Esophagus muscularis mucosa (tissue), 4 donors: Measurements from ENCODE around the gene ENTPD3. TPM values are rescaled to one million over a fixed set of nuclear protein-coding genes. Genes with fewer than 3 reads are reported as not detected.

Experiments
- DNase-seq: peaks from one replicate; pipeline ENCODE4 v3.0.0-alpha.2; 2017; ENCODE audit errors: extremely low spot score
- H3K27ac ChIP-seq, 4 donors: fragments of 200-600 bp; sonication (generic); replicated peaks in 1 of 4; 1 replicate in 3 of 4; 2 replicates in 1 of 4; pipeline ENCODE4 v1.5.1; 2016 to 2019; ENCODE audit warnings: mild to moderate bottlenecking in 1 of 4
- H3K27me3 ChIP-seq, 4 donors: fragments of 200-600 bp; sonication (generic); one replicate each; pipeline versions ENCODE4 v1.5.1 to v1.6.0; 2016 to 2019
- H3K36me3 ChIP-seq, 4 donors: fragments of 200-600 bp; sonication (generic); one replicate each; pipeline ENCODE4 v1.5.1; 2016 to 2019
- H3K4me1 ChIP-seq, 4 donors: fragments of 200-600 bp; sonication (generic); one replicate each; pipeline ENCODE4 v1.5.1; 2016 to 2019
- H3K4me3 ChIP-seq, 4 donors: fragments of 200-600 bp; sonication (generic); 1 replicate in 2 of 4; 2 replicates in 2 of 4; pipeline ENCODE4 v1.5.1; 2016 to 2019; ENCODE audit warnings: mild to moderate bottlenecking in 4 of 4, moderate library complexity in 1 of 4
- H3K9me3 ChIP-seq, 4 donors: fragments of 200-600 bp; sonication (generic); 1 replicate in 3 of 4; 2 replicates in 1 of 4; pipeline ENCODE4 v1.5.1; 2016 to 2019
- EP300 ChIP-seq: sonication (generic); formaldehyde crosslinking; IDR thresholded peaks from one replicate; pipeline ENCODE4 v1.6.1; 2017; ENCODE audit warnings: antibody characterized with exemption
- POLR2A ChIP-seq: fragments of 450-650 bp; IDR thresholded peaks from one replicate; pipeline ENCODE4 v1.6.1; 2017; ENCODE audit warnings: antibody characterized with exemption, moderate library complexity, mild to moderate bottlenecking, low read depth
- POLR2AphosphoS5 ChIP-seq, 2 donors: sonication (generic); formaldehyde crosslinking; IDR thresholded peaks; one replicate each; pipeline ENCODE4 v1.6.1; 2017; ENCODE audit warnings: antibody characterized with exemption in 2 of 2
- WGBS: methylation state at CpG from one replicate; pipeline ENCODE4 v1.1.5; 2018; 5-methylcytosine and 5-hydroxymethylcytosine counted together
- intact Hi-C: fragments of 100-400 bp; cut with DNase I; formaldehyde crosslinking; loops from one replicate; pipeline ENCODE4 v1.15.1; 2023
- total RNA-seq, 4 donors: library from RNA; depleted of rRNA; stranded (reverse); fragments of >200 nt; gene quantifications; one replicate each; pipeline versions ENCODE4 v1.1.0 to v1.2.1, GENCODE V29; 2016
- TF ChIP-seq, protein P1 (sequence below), 3 experiments: fragments of 200-600 bp in 2 of 3; fragments of 450-650 bp in 1 of 3; sonication (generic) in 2 of 3; IDR thresholded peaks; one replicate each; pipeline ENCODE4 v1.5.1; 2017 to 2019; ENCODE audit warnings: antibody characterized with exemption in 3 of 3, mild to moderate bottlenecking in 2 of 3, moderate library complexity in 1 of 3

The ENTPD3 gene
- total RNA-seq, 4 donors from 2014 or later, result 1.7 to 3.6 (median 2.1) TPM

- intact Hi-C loops, result no loop called here
- H3K27me3 ChIP-seq, result peaks cover 0 to 4% (median under 1%) of the 10 kb centered on the region in 4 donors
- WGBS, result 73% methylated on average over 8 of the region's 8 CpGs
- no peak for TF ChIP-seq EP300
- TF ChIP-seq POLR2AphosphoS5 (IDR thresholded peaks at IDR 0.05), result no peak
- no peak for TF ChIP-seq POLR2A
- TF ChIP-seq, protein P1, sequence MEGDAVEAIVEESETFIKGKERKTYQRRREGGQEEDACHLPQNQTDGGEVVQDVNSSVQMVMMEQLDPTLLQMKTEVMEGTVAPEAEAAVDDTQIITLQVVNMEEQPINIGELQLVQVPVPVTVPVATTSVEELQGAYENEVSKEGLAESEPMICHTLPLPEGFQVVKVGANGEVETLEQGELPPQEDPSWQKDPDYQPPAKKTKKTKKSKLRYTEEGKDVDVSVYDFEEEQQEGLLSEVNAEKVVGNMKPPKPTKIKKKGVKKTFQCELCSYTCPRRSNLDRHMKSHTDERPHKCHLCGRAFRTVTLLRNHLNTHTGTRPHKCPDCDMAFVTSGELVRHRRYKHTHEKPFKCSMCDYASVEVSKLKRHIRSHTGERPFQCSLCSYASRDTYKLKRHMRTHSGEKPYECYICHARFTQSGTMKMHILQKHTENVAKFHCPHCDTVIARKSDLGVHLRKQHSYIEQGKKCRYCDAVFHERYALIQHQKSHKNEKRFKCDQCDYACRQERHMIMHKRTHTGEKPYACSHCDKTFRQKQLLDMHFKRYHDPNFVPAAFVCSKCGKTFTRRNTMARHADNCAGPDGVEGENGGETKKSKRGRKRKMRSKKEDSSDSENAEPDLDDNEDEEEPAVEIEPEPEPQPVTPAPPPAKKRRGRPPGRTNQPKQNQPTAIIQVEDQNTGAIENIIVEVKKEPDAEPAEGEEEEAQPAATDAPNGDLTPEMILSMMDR (IDR thresholded peaks at IDR 0.05), result no peak
- peaks cover 0 to 5% (median 0%) of the 10 kb centered on the region in 4 donors for H3K9me3 ChIP-seq
- H3K36me3 ChIP-seq, result no peaks in the 10 kb centered on the region
- H3K4me1 ChIP-seq, result peaks cover 0 to 4% (median 4%) of the 10 kb centered on the region in 4 donors
- no peak overlapping the region for H3K27ac ChIP-seq
- no peak for DNase-seq
- H3K4me3 ChIP-seq, result no peak overlapping the region
These were observed 4.9 kb upstream of the ENTPD3 start for GRCh38 chr3:40381904-40382616.

DNA sequence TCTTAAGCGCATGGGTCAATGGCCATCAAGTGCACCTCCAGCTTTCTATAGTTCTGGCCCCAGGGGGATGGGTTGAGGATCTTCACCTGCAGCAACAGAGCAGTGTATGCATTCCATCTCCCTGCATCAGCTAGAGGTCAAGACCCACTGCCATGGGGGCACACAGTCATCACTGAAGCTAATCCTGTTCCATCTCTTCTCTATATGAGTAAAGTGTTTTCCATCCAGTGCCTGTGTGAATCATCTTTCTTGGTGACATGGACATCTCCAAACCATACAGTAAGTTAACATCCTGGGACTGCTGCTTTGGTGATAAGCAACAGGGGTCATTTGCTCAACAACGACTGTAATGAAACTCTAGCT is 4.4 kb upstream of the ENTPD3 start:
- H3K27ac ChIP-seq, result no peak overlapping the region
- intact Hi-C loops, result no loop called here
- peaks cover 0 to 5% (median 0%) of the 10 kb centered on the region in 4 donors for H3K9me3 ChIP-seq
- TF ChIP-seq, protein P1 (IDR thresholded peaks at IDR 0.05), result no peak
- peaks cover 0 to 9% (median 9%) of the 10 kb centered on the region in 4 donors for H3K4me1 ChIP-seq
- H3K36me3 ChIP-seq, result no peaks in the 10 kb centered on the region
- H3K27me3 ChIP-seq, result peaks cover 0 to 10% (median 3%) of the 10 kb centered on the region in 4 donors
- no peak overlapping the region for H3K4me3 ChIP-seq
- 85% methylated on average over 2 of the region's 2 CpGs for WGBS
- no peak for DNase-seq

- 100% methylated on average over 2 of the region's 3 CpGs for WGBS
- peaks cover 0 to 14% (median 3%) of the 10 kb centered on the region in 4 donors for H3K27me3 ChIP-seq
- H3K4me3 ChIP-seq, result no peak overlapping the region
- no peaks in the 10 kb centered on the region for H3K9me3 ChIP-seq
- no peaks in the 10 kb centered on the region for H3K36me3 ChIP-seq
- no peak overlapping the region for H3K27ac ChIP-seq
- intact Hi-C loops, result no loop called here
- TF ChIP-seq EP300 (no peak), POLR2A (no peak), POLR2AphosphoS5 (IDR thresholded peaks at IDR 0.05) (no peak)
- TF ChIP-seq, protein P1 (IDR thresholded peaks at IDR 0.05), result no peak
- peaks cover 0 to 9% (median 9%) of the 10 kb centered on the region in 4 donors for H3K4me1 ChIP-seq
- no peak for DNase-seq
These were observed 771 bp upstream of the ENTPD3 start for GRCh38 chr3:40386213-40386612.

DNA sequence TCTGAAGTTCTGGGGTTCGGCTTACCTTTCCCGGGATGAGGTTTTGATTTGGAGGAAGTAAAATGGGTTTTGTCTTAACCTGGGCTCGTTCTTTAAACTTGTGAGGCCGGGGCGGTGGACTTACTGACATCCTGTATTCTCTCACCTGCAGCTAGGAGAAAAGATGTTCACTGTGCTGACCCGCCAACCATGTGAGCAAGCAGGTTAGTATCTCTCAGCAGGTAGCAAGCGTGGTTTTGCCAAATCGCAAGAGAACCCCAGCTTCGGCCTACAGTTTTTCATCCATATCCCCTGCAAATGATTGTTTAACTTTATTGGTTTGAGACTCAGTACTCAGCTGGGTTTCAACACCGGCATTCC is 891 bp downstream of the ENTPD3 start:
- Histone ChIP-seq H3K27me3 (peaks cover 0 to 14% (median 3%) of the 10 kb centered on the region in 4 donors), H3K4me3 (no peak overlapping the region), H3K9me3 (no peaks in the 10 kb centered on the region), H3K27ac (no peak overlapping the region), H3K36me3 (peaks cover 0 to 7% (median 3%) of the 10 kb centered on the region in 4 donors), H3K4me1 (peaks cover 0 to 9% (median 9%) of the 10 kb centered on the region in 4 donors)
- 88% methylated on average over 10 of the region's 10 CpGs for WGBS
- intact Hi-C loops, result no loop called here
- TF ChIP-seq, protein P1 (IDR thresholded peaks at IDR 0.05), result no peak
- TF ChIP-seq POLR2A (no peak), POLR2AphosphoS5 (IDR thresholded peaks at IDR 0.05) (no peak), EP300 (no peak)
- no peak for DNase-seq

DNA sequence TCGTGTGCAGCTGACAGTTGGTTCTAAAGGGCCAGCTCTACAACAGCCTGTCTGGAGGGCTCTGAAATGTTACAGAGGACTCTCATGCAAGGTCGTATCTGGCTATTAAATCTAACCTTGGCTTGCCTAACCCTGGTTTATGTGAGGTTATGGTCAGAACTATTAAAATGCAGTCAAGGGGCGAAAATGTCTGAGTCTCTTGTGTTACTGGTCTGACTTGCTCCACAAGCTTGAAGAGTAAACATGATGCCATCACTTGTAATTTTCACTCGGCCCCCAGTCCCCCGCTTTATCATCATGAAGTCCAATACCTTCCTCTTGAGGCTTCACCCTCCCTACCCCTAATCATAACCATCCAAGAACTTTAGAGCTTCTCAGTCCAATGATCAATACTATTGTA is 9.4 kb downstream of the ENTPD3 start:
- intact Hi-C loops, result no loop called here
- Histone ChIP-seq H3K36me3 (peaks cover 0 to 7% (median 3%) of the 10 kb centered on the region in 4 donors), H3K27ac (no peak overlapping the region), H3K9me3 (no peaks in the 10 kb centered on the region), H3K4me1 (no peaks in the 10 kb centered on the region), H3K27me3 (no peaks in the 10 kb centered on the region), H3K4me3 (no peak overlapping the region)
- DNase-seq, result no peak
- TF ChIP-seq EP300, result no peak
- TF ChIP-seq, protein P1 (IDR thresholded peaks at IDR 0.05), result no peak
- 79% methylated on average over 5 of the region's 5 CpGs for WGBS
